22Rv1 (cell line): ENCODE data around the gene FAM98B.

Experiments
- CTCF ChIP-seq: fragments of 450-650 bp; IDR thresholded peaks from 2 replicates; pipeline ENCODE4 v1.5.1; 2017; ENCODE audit warnings: mild to moderate bottlenecking
- ZFX ChIP-seq: fragments of 450-650 bp; IDR thresholded peaks from 2 replicates; pipeline ENCODE4 v1.6.1; 2017; ENCODE audit warnings: antibody characterized with exemption, borderline replicate concordance

GRCh38 chr15:38496151-38496550 is 42.2 kb downstream of the FAM98B start:
- TF ChIP-seq CTCF (no peak), ZFX (no peak)
